HG02798 (cell line): ENCODE data around the gene DCD.
"Not testable (repeated sequence)": the region's sequence is repeated elsewhere in the genome, so short reads cannot be mapped to it uniquely, and the experiment has no call there.

Source experiments
- ATAC-seq: cut with Tn5 transposase; IDR thresholded peaks from one replicate; pipeline ENCODE4 v1.9.1; 2021; ENCODE audit warnings: mild to moderate bottlenecking; ENCODE audit not compliant: unreplicated experiment, poor library complexity

DCD gene

DNA sequence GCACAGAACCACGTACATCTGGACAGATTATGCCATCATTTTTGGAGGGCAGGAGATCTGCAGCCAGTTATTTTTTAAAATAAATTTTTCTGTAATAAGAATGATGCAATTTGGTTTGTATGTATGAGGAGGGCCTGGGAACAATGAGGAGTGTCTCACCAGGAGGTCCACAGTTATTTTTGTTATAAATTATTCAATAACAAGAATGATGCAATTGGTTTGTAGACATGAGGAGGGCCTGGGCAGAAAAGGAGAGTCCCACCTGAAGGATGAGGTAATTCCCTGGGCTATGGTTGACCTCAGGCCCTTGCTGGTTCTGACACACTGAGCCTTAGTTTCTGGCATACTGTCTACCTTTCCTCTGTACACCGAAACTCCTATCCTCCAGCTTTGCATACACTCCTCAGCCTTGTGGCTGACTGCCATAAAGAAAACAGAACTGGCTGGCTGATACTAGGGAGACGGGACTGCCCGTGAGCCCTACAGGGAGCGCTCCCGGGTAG, 9.0 kb upstream of the DCD start:
- ATAC-seq, result peak; percentile 39

DNA sequence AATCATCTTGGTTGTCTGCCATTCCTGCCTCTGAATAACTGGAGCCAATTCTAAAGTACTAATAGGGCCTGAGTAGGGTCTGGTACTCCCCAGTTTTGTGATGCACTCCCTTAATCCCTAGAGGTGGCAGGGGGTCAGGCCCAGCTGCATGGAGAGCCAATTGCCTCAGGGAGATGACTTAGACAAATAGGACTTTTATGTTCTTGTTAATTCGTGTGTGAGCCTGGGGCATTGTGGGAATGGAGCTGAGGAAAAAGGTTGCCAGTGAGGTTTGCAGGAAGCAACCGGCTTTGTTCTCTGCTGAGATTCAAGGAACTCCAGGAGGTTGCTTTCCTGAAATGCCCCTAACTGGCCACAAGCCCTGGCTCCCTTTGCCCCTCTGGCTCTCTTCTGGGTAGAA, 6.8 kb upstream of the DCD start:
- ATAC-seq, result no peak

DNA sequence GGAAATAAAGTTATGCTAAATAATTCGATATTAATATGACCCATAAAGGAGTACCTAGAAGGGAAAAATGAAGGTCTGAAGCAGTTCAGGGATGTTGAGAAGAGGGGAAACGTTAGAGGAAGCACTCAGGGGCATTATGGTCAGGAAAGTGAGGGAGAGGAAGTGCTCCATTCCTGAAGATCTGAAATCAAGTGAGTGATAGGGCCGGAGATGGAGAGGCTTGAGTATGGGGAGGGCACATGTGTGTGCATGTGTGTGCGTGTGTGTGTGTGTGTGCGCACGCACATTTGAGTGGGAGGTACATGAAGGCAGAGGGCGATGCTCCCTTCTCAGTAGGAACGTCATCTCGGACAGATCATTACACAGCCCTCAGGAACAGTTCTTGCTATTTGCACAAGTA, 4.9 kb upstream of the DCD start:
- no peak for ATAC-seq

DNA sequence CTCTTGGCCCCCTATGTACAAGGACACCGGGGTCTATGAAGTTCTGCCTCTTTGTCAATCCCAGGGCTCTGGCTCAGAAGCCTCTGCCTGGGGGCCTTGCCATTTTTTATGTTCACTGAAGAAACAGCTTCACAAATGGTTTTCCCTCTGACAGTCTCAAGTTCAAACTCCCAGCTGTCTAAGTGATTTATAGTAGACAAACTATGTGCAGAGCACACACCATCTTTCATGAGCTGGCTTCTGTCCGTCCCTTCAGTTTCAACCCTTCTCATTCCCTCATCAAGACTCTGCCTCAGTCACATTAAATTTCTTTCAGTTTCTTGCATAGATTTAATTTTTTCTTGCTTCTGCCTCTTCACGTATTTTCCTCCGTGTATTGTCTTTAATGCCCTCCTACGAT, 2.7 kb upstream of the DCD start:
- ATAC-seq, result no peak

DNA sequence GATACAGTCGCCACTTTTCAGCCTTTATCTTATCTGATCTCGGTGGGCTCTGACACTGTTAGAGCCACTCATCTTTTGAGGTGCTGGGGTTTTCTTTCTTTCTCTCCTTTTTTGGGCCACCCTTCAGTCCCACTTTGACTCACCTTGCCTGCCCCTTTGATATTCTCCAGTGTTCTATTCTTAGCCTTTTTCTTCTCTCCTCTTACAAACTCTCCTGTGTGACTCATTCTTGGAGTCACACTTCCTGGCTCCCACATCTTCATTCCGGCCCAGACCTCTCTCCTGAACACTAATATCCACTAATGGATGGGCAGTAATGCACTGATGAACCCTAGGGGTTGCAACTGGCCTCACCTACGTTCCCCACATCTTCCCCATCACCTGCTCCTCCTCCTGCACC, 2.2 kb upstream of the DCD start:
- ATAC-seq, result no peak

DNA sequence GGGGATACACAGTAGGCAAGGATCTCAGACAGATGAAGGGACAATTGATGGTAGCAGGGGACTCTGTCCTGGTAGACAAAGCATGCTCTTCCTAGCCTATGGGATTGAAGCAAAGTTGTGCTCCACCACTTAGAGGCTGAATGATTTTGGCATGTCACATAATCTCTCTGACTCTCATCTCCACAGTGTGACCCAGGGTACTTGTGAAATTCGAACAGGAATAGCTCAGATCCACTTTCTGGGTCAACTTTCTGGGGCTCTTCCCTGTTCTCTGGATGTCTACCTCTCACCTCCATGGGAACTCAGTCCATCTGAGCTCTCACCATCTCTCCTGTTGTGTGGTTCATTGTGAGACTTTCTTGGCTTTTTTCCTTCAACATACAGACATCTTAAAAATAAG, 1.7 kb upstream of the DCD start:
- ATAC-seq, result no peak

DNA sequence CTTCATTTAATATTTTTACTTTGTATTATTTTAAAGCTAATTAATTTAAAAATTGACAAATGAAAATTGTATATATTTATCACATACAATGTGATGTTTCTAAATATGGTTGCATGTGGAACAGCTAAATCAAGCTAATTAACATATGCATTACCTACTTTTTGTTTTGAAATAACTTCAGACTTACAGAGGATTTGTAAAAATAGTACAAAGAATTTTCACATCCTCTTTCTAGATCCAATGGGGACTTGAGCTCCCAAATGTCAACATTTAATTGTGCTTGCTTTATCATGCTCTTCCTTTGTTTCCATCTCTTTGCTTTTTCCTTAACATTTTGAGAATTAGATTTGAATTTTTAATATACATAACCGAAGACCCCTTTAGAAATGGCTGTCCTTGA, 6.6 kb downstream of the DCD start:
- no peak for ATAC-seq

DNA sequence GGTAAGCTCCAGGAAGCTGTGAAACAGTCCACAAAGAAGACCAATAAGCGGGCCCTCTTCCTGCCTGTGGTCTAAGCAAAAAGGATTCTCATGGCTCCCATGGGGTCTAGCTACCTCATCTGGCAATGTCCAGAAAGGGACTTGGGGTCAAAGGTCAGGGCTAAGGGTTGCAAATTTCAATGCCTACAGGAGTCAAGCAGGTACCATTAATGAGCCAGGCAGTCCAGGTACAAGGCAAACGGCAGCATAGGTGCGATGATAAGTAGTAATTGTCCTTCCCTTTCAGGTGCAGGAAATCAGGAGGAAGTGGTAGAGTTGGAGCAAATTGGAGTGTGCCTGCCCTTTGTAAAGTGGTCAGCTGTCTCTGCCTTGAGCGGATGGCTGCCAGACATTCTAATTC, 7.1 kb downstream of the DCD start:
- no peak for ATAC-seq

DNA sequence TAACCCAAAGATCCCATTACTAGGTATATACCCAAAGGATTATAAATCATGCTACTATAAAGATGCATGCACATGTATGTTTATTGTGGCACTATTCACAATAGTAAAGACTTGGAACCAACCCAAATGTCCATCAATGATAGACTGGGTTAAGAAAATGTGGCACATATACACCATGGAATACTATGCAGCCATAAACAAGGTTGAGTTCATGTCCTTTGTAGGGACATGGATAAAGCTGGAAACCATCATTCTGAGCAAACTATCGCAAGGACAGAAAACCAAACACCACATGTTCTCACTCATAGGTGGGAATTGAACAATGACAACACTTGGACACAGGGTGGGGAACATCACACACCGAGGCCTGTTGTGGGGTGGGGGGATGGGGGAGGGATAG, 9.1 kb downstream of the DCD start:
- not testable (repeated sequence) for ATAC-seq

DNA sequence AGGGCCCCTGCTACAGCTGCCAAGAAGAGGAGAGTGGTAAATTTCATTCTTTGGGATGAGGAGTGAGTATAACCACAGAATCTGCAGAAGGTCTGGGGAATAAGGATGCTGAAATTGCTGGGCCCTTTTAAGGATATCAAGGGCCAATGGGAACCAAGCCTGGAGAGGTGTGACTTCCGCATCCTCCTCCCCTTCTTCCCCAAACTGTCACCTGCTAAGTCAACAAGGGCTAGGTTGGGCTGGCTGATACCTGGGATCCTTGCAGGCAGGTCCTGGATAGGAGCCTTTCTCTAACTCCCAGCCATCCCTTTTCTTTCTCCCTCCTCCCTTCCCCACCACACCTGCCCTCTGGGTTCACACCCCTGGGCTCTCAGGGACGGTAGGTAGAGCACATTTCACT, 13.4 kb downstream of the DCD start, which contains the start of gene LACRT:
Gene LACRT (minus strand): TSS at position 101 of the 400 bp plus-strand sequence. CDS start 54 bp downstream, at position 47.
- no peak for ATAC-seq

DNA sequence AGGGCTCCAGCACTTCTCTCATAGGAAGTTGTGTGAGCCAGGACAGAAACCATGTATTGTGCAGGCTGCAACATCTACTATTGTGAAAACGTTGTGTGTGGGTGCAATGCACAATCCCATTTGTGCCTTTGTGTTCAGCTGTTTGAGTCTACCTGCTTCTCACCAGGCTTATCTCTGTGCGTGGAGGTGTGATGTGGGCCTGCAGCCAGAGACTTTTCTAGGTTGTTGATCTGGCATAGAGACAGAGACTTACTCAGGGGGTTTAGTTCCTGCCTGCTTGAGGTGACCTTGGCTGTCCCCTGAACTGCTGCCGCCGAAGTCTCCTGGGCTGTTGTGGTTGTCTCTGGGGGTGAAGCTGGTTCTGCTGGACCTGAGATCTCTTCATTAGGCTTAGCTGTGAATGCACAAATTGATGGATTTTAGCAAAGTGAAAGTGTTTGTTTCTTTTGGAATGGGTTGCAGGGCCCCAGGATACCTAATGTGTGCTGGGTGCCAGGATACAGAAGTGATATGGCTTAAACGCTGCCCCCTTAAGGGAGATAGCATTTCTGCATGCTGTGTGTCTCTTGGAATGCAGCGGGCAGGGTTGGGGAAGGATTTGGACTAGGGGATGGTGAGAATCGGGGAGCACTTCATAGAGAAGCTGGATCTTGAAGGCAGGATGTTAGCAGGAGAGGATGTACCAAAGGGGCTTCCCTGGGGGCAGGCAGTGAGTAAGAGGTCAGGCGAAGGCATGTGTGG, 16.0 kb downstream of the DCD start:
- ATAC-seq, result no peak

DNA sequence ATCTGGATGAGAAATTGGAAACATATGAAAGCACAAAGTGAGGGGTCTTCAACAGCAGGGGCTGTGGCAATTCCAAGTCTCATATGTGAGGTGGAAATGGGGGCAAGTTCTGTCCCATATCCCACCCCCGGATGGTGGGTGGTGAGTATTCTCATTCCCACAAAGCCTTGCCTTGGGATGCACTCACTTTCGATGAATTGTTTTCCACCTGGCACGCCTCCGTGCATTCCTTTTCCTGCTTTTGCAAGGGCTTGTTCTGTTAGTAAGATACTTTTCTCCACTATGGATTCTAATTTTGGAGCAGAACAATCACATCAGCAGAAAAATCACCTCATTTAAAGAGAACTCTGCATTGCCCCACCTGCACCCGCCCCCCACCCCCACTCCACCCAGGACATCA, 16.6 kb downstream of the DCD start:
- ATAC-seq, result no peak

DNA sequence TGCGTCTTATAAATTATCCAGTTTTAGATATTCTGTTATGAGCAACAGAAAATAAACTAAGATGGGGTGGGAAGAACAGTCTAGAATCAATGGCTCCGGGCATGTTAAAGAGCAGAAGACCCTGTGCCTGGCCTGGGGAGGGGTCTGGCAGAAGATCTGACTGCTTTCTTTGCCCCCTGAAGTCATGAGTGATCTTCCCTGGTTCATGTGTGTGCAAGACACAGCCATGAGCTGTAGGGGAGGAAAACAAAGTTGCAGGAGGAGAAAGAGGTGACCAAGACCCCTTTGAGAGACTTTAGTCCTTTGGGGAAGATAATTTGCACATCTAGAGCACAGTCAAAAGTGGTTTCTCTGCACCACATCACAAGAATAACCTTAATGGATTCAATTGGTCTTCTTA, 18.2 kb downstream of the DCD start:
- no peak for ATAC-seq

DNA sequence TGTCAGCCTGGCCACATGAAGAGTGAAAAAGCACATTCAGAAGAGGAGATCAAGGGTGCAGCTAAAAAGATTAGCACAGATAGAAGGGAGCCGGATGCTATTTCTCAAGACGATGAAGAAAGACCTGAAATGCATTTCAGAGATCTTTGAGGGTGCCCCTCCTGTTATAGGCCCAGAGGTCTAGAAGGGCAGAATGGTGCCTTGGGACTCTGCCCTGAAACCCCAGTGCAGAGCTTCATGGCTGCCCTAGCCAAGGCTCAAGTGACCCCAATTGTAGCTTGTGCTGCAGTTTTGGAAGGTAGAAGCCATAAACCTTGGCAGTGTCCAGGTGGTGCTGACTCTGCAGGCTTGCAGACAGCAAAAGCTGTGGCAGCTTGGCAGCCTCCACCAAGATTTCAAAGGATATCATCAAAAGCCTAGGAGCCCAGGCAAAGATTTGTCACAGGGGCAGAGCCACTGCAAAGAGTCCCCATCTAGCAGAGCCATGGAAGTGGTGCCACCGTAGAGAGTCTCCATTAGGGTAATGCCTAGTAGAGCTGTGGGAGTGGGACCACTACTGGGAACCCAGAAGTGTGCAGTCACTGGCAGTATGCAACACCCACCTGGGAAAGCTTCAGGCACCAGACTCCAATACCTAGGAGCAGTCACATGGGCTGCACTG, 19.8 kb downstream of the DCD start:
- no peak for ATAC-seq

DNA sequence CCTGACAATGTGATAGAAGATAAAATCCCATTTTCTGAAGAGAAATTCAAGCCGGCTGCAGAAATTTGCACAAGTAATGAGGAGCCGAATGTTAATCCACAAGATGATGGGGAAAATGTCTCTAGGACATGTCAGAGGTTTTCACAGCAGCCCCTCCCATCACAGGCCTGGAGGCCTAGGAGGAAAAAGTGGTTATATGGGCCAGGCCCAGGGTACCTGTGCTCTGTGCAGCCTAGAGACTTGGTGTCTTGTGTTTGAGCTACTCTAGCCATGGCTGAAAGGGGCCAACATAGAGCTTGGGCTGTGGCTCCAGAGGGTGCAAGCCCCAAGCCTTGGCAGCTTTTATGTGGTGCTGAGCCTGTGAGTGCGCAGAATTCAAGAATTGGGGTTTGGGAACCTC, 20.9 kb downstream of the DCD start:
- no peak for ATAC-seq

DNA sequence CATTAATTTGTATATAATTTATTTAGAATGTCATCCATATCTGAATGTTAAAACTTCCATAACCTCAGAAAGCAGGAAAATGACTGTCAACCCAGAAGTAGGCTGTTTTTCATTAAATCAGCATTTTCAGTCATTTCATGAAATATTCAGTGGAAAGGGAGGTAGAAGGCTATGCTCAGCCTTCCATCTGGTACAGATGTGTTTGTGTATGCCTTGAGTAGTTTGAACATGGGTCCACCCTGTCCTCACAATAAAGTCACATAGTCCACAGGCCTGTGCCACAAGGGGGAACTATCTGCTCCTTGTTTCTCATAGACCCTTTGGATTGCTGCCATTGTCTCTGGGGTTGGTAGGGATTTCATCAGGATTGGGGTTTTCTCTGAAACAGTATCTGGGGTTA, 22.6 kb downstream of the DCD start:
- ATAC-seq, result no peak

DNA sequence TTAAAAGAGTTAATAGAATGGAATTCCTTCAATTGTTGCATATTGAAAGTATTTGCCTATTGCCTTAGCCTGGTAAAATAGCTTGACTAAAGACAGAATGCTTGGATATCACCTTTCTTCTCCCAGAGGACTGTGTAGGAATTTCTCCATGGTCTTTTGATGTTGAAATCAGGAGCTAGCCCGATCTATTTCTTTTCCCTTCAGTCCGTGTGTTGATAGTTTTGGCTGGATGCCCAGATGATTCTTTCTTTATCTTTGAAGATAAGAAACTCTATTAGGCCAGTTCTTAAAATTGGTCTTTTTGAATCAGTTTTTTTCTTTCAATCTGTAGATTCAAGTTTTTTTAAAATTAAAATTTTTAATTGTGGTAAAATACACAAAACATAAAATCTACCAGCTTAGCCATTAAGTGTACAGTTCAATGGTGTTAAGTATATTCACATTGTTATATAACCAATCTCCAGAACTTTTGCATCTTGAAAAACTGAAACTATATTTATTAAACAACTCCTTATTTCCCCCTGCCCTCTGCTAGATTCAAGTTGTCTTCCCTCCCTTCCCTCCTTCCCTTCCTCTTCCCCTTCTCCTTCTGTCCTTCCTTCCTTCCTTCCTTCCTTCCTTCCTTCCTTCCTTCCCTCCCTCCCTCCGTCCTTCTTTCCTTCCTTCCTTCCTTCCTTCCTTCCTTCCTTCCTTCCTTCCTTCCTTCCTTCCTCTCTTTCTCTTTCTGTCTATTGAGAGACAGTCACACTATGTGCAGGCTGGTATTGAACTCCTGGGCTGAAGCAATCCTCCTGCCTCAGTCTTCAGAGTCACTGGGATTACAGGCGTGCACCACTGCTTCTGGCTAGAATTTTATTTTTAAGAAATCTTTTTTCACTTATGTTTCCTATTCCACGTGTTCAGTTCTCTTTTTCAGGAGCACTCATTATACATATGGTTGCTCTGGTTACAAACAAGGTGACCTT, 23.6 kb downstream of the DCD start:
- no peak for ATAC-seq

DNA sequence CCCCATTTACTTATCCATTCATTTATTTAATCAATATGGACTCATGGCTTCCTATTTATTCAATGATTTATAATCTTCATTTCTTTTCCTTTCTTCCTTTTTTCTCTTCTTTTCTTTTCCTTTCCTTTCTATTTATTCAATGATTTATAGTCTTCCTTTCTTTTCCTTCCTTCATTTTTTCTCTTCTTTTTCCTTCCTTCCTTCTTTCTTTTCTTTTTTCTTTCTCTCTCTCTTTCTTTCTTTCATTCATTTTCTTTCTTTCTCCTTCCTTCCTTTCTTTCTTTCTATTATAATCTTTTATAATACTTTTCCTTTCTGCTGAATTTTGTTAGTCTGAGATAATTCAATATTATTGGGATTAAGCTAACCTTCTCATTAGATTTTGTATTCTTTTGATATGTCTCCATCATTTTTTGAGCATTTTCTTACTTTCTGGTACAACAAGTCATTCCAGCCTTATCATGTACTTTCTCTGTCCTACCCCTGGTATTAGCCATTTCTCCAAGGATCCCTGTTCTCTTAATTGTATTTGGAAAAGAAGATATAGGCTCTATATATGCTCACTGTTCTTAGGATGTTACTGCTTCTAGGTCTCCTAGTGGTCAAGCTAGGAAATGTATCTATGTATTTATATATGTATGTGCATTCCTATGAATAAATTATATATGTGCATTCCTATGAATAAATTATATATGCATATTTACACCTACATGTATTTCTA, 25.5 kb downstream of the DCD start:
- no peak for ATAC-seq

DNA sequence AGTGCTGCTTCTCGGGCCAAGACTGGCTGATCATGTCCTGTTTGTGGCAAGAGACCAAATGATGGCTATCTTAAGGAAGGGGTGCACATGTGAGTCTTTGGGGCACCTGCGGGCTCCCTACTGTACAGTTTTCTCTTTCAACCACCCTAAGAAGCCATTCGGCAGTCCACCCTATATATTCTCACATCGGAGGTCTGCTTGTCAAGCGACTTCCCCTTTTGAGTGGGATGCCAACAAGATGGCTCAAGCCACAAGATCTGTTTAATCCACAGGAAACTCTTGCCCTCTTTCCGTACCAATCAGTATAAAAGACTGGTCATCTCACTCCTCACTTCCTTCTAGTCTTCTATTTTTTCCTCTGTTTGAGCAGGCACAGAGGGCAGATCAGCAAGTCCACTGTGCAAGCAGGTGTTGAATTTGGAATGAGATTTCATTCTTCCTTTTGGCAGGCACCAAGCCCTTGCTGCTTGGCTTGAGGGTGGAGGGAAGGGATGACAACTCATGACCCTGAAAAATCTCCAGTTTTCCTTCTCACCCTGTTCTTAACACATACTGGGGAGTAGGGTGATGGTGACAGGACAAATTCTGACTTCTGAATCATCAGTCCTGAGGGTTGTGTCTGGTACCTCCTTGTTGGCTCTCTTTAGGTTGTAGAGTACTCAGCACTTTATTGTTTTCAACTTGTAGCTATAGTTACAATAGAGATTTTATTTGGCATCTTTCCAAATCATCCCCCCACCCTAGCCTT, 31.1 kb downstream of the DCD start:
- no peak for ATAC-seq
